Neuronal stem cell (in vitro differentiated cells): ENCODE results near the gene NPY2R.
A peak's percentile ranks its signal among the peaks of the same experiment; 100 is the strongest.

Experiments
- DNase-seq: peaks from one replicate; pipeline ENCODE4 v3.0.0-alpha.2; 2013; ENCODE audit warnings: low spot score
- H2AFZ ChIP-seq: one replicate; pipeline ENCODE4 v1.6.1; 2013; ENCODE audit warnings: mild to moderate bottlenecking, low read length, inconsistent platforms
- H2AK5ac ChIP-seq: 2 replicates; pipeline ENCODE4 v1.6.1; 2013; ENCODE audit warnings: low read depth, mild to moderate bottlenecking, inconsistent platforms, low read length, moderate library complexity, mixed read lengths
- H2BK120ac ChIP-seq: 2 replicates; pipeline ENCODE4 v1.6.1; 2013; ENCODE audit warnings: low read depth, mild to moderate bottlenecking, inconsistent platforms, low read length, moderate library complexity, mixed read lengths
- H2BK12ac ChIP-seq: one replicate; pipeline ENCODE4 v1.6.1; 2013; ENCODE audit warnings: low read length, inconsistent platforms
- H2BK15ac ChIP-seq: 2 replicates; pipeline ENCODE4 v1.6.1; 2013; ENCODE audit warnings: mild to moderate bottlenecking, low read length, inconsistent platforms, mixed read lengths
- H2BK5ac ChIP-seq: one replicate; pipeline ENCODE4 v1.6.1; 2013; ENCODE audit warnings: inconsistent platforms, mild to moderate bottlenecking, low read length, moderate library complexity
- H3K14ac ChIP-seq: one replicate; pipeline ENCODE4 v1.6.1; 2013; ENCODE audit warnings: low read length, inconsistent platforms
- H3K18ac ChIP-seq: 2 replicates; pipeline ENCODE4 v1.6.1; 2013; ENCODE audit warnings: low read length, inconsistent platforms
- H3K23ac ChIP-seq: 2 replicates; pipeline ENCODE4 v1.6.1; 2013; ENCODE audit warnings: low read depth, mild to moderate bottlenecking, mixed read lengths, low read length, inconsistent platforms; ENCODE audit not compliant: poor library complexity
- H3K27ac ChIP-seq: replicated peaks from 3 replicates; pipeline ENCODE4 v1.5.1; 2013; ENCODE audit warnings: low read length, inconsistent platforms
- H3K27me3 ChIP-seq, 3 experiments: 2 replicates each; pipeline ENCODE4 v1.6.1; 2013; ENCODE audit warnings: low read length in 3 of 3, mild to moderate bottlenecking in 2 of 3, inconsistent platforms in 1 of 3, low read depth in 1 of 3, mixed read lengths in 1 of 3, moderate library complexity in 1 of 3; ENCODE audit not compliant: control insufficient read depth in 3 of 3, insufficient read depth in 3 of 3
- H3K36me3 ChIP-seq, 2 donors: replicated peaks in 1 of 2; 2 replicates each; pipeline ENCODE4 v1.6.1; 2013; ENCODE audit warnings: low read length in 2 of 2; ENCODE audit not compliant: control insufficient read depth in 2 of 2, insufficient read depth in 2 of 2
- H3K4ac ChIP-seq: 2 replicates; pipeline ENCODE4 v1.6.1; 2013; ENCODE audit warnings: inconsistent platforms, mild to moderate bottlenecking, low read length, moderate library complexity
- H3K4me1 ChIP-seq, 2 donors: 1 replicate in 1 of 2; 2 replicates in 1 of 2; pipeline ENCODE4 v1.6.1; 2013; ENCODE audit warnings: low read length in 2 of 2, low read depth in 1 of 2; ENCODE audit not compliant: control insufficient read depth in 2 of 2, insufficient read depth in 1 of 2
- H3K4me2 ChIP-seq: one replicate; pipeline ENCODE4 v1.6.1; 2013; ENCODE audit warnings: mild to moderate bottlenecking, low read length, inconsistent platforms; ENCODE audit not compliant: insufficient read depth, poor library complexity, severe bottlenecking
- H3K4me3 ChIP-seq, 2 donors: 2 replicates each; pipeline ENCODE4 v1.5.1; 2013; ENCODE audit warnings: low read length in 2 of 2, mild to moderate bottlenecking in 2 of 2, inconsistent platforms in 1 of 2, moderate library complexity in 1 of 2
- H3K79me1 ChIP-seq: one replicate; pipeline ENCODE4 v1.6.1; 2013; ENCODE audit warnings: low read depth, mild to moderate bottlenecking, inconsistent platforms, low read length, moderate library complexity
- H3K9ac ChIP-seq: one replicate; pipeline ENCODE4 v1.6.1; 2013; ENCODE audit warnings: mild to moderate bottlenecking, low read depth, low read length, inconsistent platforms; ENCODE audit not compliant: poor library complexity
- H3K9me3 ChIP-seq, 2 donors: replicated peaks in 1 of 2; 2 replicates each; pipeline versions ENCODE3 to v1.6.1; 2013; ENCODE audit warnings: low read length in 2 of 2, mild to moderate bottlenecking in 2 of 2, inconsistent platforms in 1 of 2, low read depth in 1 of 2, mixed read lengths in 1 of 2, moderate library complexity in 1 of 2; ENCODE audit not compliant: control insufficient read depth in 2 of 2, insufficient read depth in 1 of 2
- H4K8ac ChIP-seq: one replicate; pipeline ENCODE4 v1.6.1; 2013; ENCODE audit warnings: low read depth, mild to moderate bottlenecking, inconsistent platforms, low read length, moderate library complexity
- H4K91ac ChIP-seq: one replicate; pipeline ENCODE4 v1.6.1; 2013; ENCODE audit warnings: low read length, low read depth, mild to moderate bottlenecking, inconsistent platforms; ENCODE audit not compliant: poor library complexity
- WGBS, 2 donors: extraction: QIAGEN DNeasy Blood & Tissue Kit; methylation state at CpG; one replicate each; pipeline ENCODE4 v1.1.7; 2013; ENCODE audit warnings: missing lambda C conversion rate in 2 of 2, mixed read lengths in 1 of 2; ENCODE audit not compliant: insufficient read length in 2 of 2, insufficient replicate concordance in 1 of 2; ENCODE audit errors: extremely low coverage in 2 of 2; 5-methylcytosine and 5-hydroxymethylcytosine counted together

The NPY2R gene

GRCh38 chr4:155187989-155188388 is 20.4 kb upstream of the NPY2R start:
- Histone ChIP-seq H2BK5ac (no peak overlapping the region), H3K23ac (no peak overlapping the region), H3K9ac (no peak overlapping the region), H2AFZ (no peak overlapping the region), H2BK120ac (no peak overlapping the region), H3K4ac (no peak overlapping the region), H3K27ac (no peak overlapping the region), H4K8ac (no peak overlapping the region), H3K4me1 (no peaks in the 10 kb centered on the region), H2BK12ac (no peak overlapping the region), H3K14ac (no peak overlapping the region), H4K91ac (no peak overlapping the region), H3K36me3 (no peaks in the 10 kb centered on the region), H3K4me2 (no peak overlapping the region), H3K18ac (no peak overlapping the region), H3K9me3 (no peaks in the 10 kb centered on the region), H3K27me3 (no peaks in the 10 kb centered on the region), H2BK15ac (no peak overlapping the region), H3K4me3 (no peak overlapping the region), H2AK5ac (no peak overlapping the region), H3K79me1 (no peaks in the 10 kb centered on the region)
- no CpG with 5 or more reads among the region's 1 CpG for WGBS, 2 donors
- no peak for DNase-seq

DNA sequence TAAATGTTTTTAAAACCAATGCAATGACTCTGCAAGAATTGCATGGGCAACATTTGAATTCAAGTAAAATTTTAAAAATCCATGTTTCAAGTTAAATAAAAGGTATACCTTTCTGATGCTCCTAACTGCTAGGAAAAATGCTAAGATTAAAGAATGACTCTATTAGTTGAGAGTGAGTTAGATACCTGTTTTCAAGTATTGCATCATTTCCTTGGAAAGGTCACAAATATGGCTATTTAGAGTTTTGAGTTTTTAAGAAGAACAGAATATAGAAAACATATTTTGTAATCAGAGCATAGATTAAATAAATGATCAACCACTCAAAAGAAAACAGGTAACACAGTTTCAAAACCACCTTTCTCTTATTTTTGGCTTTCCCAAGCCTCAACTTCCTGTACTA is 18.3 kb upstream of the NPY2R start:
- Histone ChIP-seq H3K4me1 (no peaks in the 10 kb centered on the region), H3K79me1 (no peaks in the 10 kb centered on the region), H3K27ac (no peak overlapping the region), H3K14ac (no peak overlapping the region), H4K91ac (no peak overlapping the region), H3K36me3 (no peaks in the 10 kb centered on the region), H2BK15ac (no peak overlapping the region), H3K4ac (no peak overlapping the region), H4K8ac (no peak overlapping the region), H3K27me3 (no peaks in the 10 kb centered on the region), H3K9ac (no peak overlapping the region), H2BK120ac (no peak overlapping the region), H2BK12ac (no peak overlapping the region), H3K9me3 (no peaks in the 10 kb centered on the region), H3K4me3 (no peak overlapping the region), H2AFZ (no peak overlapping the region), H3K23ac (no peak overlapping the region), H2AK5ac (no peak overlapping the region), H2BK5ac (no peak overlapping the region), H3K4me2 (no peak overlapping the region), H3K18ac (no peak overlapping the region)
- DNase-seq, result no peak

DNA sequence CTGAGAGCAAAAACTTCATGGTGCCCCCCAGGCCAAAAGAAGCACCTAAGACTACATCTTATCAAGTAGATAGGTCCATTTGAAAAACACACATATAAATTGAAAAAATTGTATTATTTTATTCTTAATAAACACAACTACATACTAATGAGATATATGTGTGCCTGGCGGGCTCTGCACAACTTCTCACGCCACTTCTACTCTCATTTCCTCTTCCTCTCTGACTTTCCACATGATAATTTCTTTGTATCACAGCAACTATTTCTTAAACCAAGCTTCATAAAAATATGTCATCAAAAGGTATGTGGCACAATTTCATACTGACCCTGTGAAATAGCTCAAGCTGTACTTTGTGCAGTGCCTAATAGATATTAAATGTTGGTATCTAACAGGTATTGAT is 10.7 kb upstream of the NPY2R start:
- DNase-seq, result no peak
- no peak overlapping the region for H2BK15ac ChIP-seq
- no peak overlapping the region for H3K27ac ChIP-seq
- WGBS, 2 donors, result no CpG with 5 or more reads among the region's 2 CpGs
- no peaks in the 10 kb centered on the region for H3K9me3 ChIP-seq
- H2AFZ ChIP-seq, result no peak overlapping the region
- H3K79me1 ChIP-seq, result no peaks in the 10 kb centered on the region
- no peak overlapping the region for H3K4me3 ChIP-seq
- H4K91ac ChIP-seq, result no peak overlapping the region
- no peak overlapping the region for H3K23ac ChIP-seq
- H3K4me1 ChIP-seq, result no peaks in the 10 kb centered on the region
- H3K18ac ChIP-seq, result no peak overlapping the region
- no peak overlapping the region for H3K4me2 ChIP-seq
- no peak overlapping the region for H2AK5ac ChIP-seq
- H4K8ac ChIP-seq, result no peak overlapping the region
- no peaks in the 10 kb centered on the region for H3K27me3 ChIP-seq
- H3K4ac ChIP-seq, result no peak overlapping the region
- H3K36me3 ChIP-seq, result no peaks in the 10 kb centered on the region
- H2BK120ac ChIP-seq, result no peak overlapping the region
- no peak overlapping the region for H2BK5ac ChIP-seq
- no peak overlapping the region for H3K9ac ChIP-seq
- no peak overlapping the region for H2BK12ac ChIP-seq
- no peak overlapping the region for H3K14ac ChIP-seq

- Histone ChIP-seq H4K8ac (no peak overlapping the region), H2BK5ac (peak overlapping the region; percentile 92), H2BK120ac (peak overlapping the region; percentile 14), H2BK15ac (peak overlapping the region; percentile 97), H3K4me1 (no peaks in the 10 kb centered on the region), H3K27me3 (peaks cover 0 to 65% (median 0%) of the 10 kb centered on the region in 3 experiments), H3K23ac (no peak overlapping the region), H3K4ac (no peak overlapping the region), H2AFZ (peak overlapping the region; percentile 78), H3K27ac (no peak overlapping the region), H3K18ac (peak overlapping the region; percentile 98), H3K9ac (peak overlapping the region; percentile 94), H3K4me3 (peak overlapping the region; percentile 15 to 91), H3K36me3 (no peaks in the 10 kb centered on the region), H3K79me1 (no peaks in the 10 kb centered on the region), H2BK12ac (peak overlapping the region; percentile 8), H3K14ac (no peak overlapping the region), H3K9me3 (no peaks in the 10 kb centered on the region), H4K91ac (no peak overlapping the region), H3K4me2 (peak overlapping the region; percentile 97), H2AK5ac (no peak overlapping the region)
- no CpG with 5 or more reads among the region's 26 CpGs for WGBS, 2 donors
- DNase-seq, result peak; percentile 58
These were observed 740 bp upstream of the NPY2R start for GRCh38 chr4:155207534-155208257.
